Activated CD8-positive, alpha-beta memory T cell treated with anti-CD3 and anti-CD28 coated beads for 4 hours (primary cell): ENCODE measurements around the gene ST6GALNAC4.

Experiments used
- DNase-seq, 2 donors: peaks; one replicate each; pipeline ENCODE4 v3.0.0-alpha.2; 2020; ENCODE audit warnings: low read depth in 2 of 2

ST6GALNAC4 gene

GRCh38 chr9:127916720-127917581 lies at the start of gene ST6GALNAC4:
Gene ST6GALNAC4 (minus strand): TSS chr9:127917041. CDS start chr9:127916419, 622 bp downstream.
- peak; percentile 86 to 91 for DNase-seq

- DNase-seq: no peak
Observed at GRCh38 chr9:127965953-127966352, 49.1 kb upstream of the ST6GALNAC4 start.

GRCh38 chr9:127963359-127964064 lies 46.7 kb upstream of the ST6GALNAC4 start:
- DNase-seq: no peak

GRCh38 chr9:127963041-127963358 lies 46.2 kb upstream of the ST6GALNAC4 start:
- DNase-seq: no peak

- no peak for DNase-seq
Observed at GRCh38 chr9:127962278-127962677, 45.4 kb upstream of the ST6GALNAC4 start.

GRCh38 chr9:127961613-127962155 lies 44.8 kb upstream of the ST6GALNAC4 start:
- no peak for DNase-seq

GRCh38 chr9:127961155-127961490 lies 44.3 kb upstream of the ST6GALNAC4 start:
- no peak for DNase-seq

- DNase-seq: no peak
Observed at GRCh38 chr9:127960410-127961154, 43.7 kb upstream of the ST6GALNAC4 start.

- no peak for DNase-seq
Observed at GRCh38 chr9:127959841-127960409, 43.1 kb upstream of the ST6GALNAC4 start.

- no peak for DNase-seq
Observed at GRCh38 chr9:127959398-127959797, 42.6 kb upstream of the ST6GALNAC4 start.

GRCh38 chr9:127958728-127959127 lies 41.9 kb upstream of the ST6GALNAC4 start:
- DNase-seq: no peak

- DNase-seq: peak; percentile 69 to 84
Observed at GRCh38 chr9:127955294-127956015, 38.6 kb upstream of the ST6GALNAC4 start.

- no peak for DNase-seq
Observed at GRCh38 chr9:127954831-127955293, 38.0 kb upstream of the ST6GALNAC4 start.

GRCh38 chr9:127953768-127954505 lies 37.1 kb upstream of the ST6GALNAC4 start:
- DNase-seq: no peak

GRCh38 chr9:127953154-127953553 lies 36.3 kb upstream of the ST6GALNAC4 start:
- no peak for DNase-seq

GRCh38 chr9:127950513-127951289 lies 33.9 kb upstream of the ST6GALNAC4 start:
- no peak for DNase-seq

- DNase-seq: no peak
Observed at GRCh38 chr9:127949827-127950512, 33.1 kb upstream of the ST6GALNAC4 start.

GRCh38 chr9:127947841-127948710 lies 31.2 kb upstream of the ST6GALNAC4 start:
- DNase-seq: no peak
